Heart left ventricle (tissue), 16 donors: ENCODE measurements around the gene DMD. TPM values are rescaled to one million over a fixed set of nuclear protein-coding genes. Genes with fewer than 3 reads are reported as not detected.

Experiments
- ATAC-seq, 4 donors: fragments of 200-7000 bp; cut with Tn5 transposase; one replicate each; pipeline ENCODE4 v1.9.1; 2020 to 2022; ENCODE audit warnings: moderate library complexity in 4 of 4, mild to moderate bottlenecking in 3 of 4, moderate number of reproducible peaks in 1 of 4
- DNase-seq, 5 donors: peaks; one replicate each; pipeline ENCODE4 v3.0.0-alpha.2; 2020
- H3K27ac ChIP-seq, 12 donors: fragments of 200-600 bp; sonication (generic) in 4 of 12; one replicate each; pipeline versions ENCODE4 v1.5.0 to v1.8.0; 2016 to 2022; ENCODE audit warnings: mild to moderate bottlenecking in 2 of 12
- H3K27me3 ChIP-seq, 9 donors: fragments of 200-600 bp; sonication (generic) in 2 of 9; one replicate each; pipeline versions ENCODE4 v1.5.1 to v1.8.0; 2016 to 2022; ENCODE audit warnings: mild to moderate bottlenecking in 3 of 9
- H3K36me3 ChIP-seq, 9 donors: fragments of 200-600 bp; sonication (generic) in 2 of 9; one replicate each; pipeline versions ENCODE4 v1.5.0 to v1.8.0; 2018 to 2022; ENCODE audit warnings: mild to moderate bottlenecking in 2 of 9
- H3K4me1 ChIP-seq, 12 donors: fragments of 200-600 bp; sonication (generic) in 4 of 12; one replicate each; pipeline versions ENCODE4 v1.5.0 to v1.8.0; 2016 to 2022; ENCODE audit warnings: mild to moderate bottlenecking in 3 of 12
- H3K4me3 ChIP-seq, 12 donors: fragments of 200-600 bp; sonication (generic) in 4 of 12; one replicate each; pipeline versions ENCODE4 v1.5.0 to v1.8.0; 2017 to 2022; ENCODE audit warnings: mild to moderate bottlenecking in 9 of 12, moderate library complexity in 4 of 12
- H3K9me3 ChIP-seq, 12 donors: fragments of 200-600 bp; sonication (generic) in 4 of 12; one replicate each; pipeline versions ENCODE4 v1.5.0 to v1.8.0; 2016 to 2022; ENCODE audit warnings: mild to moderate bottlenecking in 1 of 12
- CTCF ChIP-seq, 12 donors: fragments of 200-600 bp; sonication (generic) in 4 of 12; IDR thresholded peaks; one replicate each; pipeline versions ENCODE4 v1.5.0 to v1.8.0; 2018 to 2022; ENCODE audit warnings: antibody characterized with exemption in 12 of 12, mild to moderate bottlenecking in 5 of 12
- POLR2A ChIP-seq, 2 donors: fragments of 450-650 bp; IDR thresholded peaks; one replicate each; pipeline ENCODE4 v1.6.1; 2017; ENCODE audit warnings: antibody characterized with exemption in 2 of 2, mild to moderate bottlenecking in 2 of 2, moderate library complexity in 2 of 2
- WGBS, 4 donors: extraction: QIAGEN DNeasy Blood & Tissue Kit in 2 of 4; methylation state at CpG; one replicate each; pipeline versions ENCODE4 v1.1.5 to v1.1.7; 2013 to 2018; 5-methylcytosine and 5-hydroxymethylcytosine counted together
- intact Hi-C, 10 donors: fragments of 100-400 bp; cut with DNase I; formaldehyde crosslinking; loops; one replicate each; pipeline versions ENCODE4 v1.11.1 to v1.14.2; 2022
- polyA plus RNA-seq, 2 donors: library from polyadenylated mRNA; stranded (reverse); fragments of 200-250 nt; gene quantifications; one replicate each; pipeline ENCODE4 v1.2.3, GENCODE V29; 2013
- total RNA-seq, 9 donors: library from RNA; depleted of rRNA in 2 of 9; stranded (reverse); fragments of >200 nt in 2 of 9; fragmentation: NEBNext Ultra II Directional in 3 of 9; extraction: Animal tissue kit (Norgen Biotek cat#: 25700) in 3 of 9; gene quantifications; one replicate each; pipeline versions ENCODE4 v1.1.0 to v1.2.4, GENCODE V29; 2016 to 2023
- donor health status: ischemic (EF 13 %, LVEDD 7.1; RV severe dilation, severe dysfunction).
- donor health status: healthy with polysubstance abuse.
- donor health status: DM: no; HTN: yes; CAD: no.
- donor health status: DM: no; HTN: no; CAD: no.
- donor health status: ischemic (EF 25% LVEDD 6.9; RV normal size, moderate dysfunction).
- donor health status: ischemic (EF 25% LVEDD 5.7; RV mildly dilated, moderate dysfunction).
- donor health status: healthy.
- donor health status: DM: yes; HTN: yes; CAD: no.
- donor health status: ischemic (EF 35%, LVEDD 5.7; RV mildly dilated, moderate dysfunction).
- donor health status: nonischemic (EF 11% LVEDD 7.7; RV severe dilation, severe dysfunction).
- donor health status: DM: yes; HTN: yes; CAD: no.
- donor health status: PGD.
- donor health status: ischemic (EF 29% LVEDD 5.4; RV normal size, mild dysfunction).
- donor health status: nonischemic (EF 23%, LVEDD 6.1; RV moderate dilation, normal function).

The DMD gene
- total and polyA plus RNA-seq, 11 donors = 34.7 to 236 (median 162) TPM

- DNase-seq = no peak
- Histone ChIP-seq H3K27me3 (no peaks in the 10 kb centered on the region), H3K9me3 (no peaks in the 10 kb centered on the region), H3K4me3 (no peak overlapping the region), H3K27ac (no peak overlapping the region), H3K4me1 (no peaks in the 10 kb centered on the region), H3K36me3 (peaks cover 0 to 8% (median 0%) of the 10 kb centered on the region in 9 donors)
- intact Hi-C loops = no loop called here
- 77 to 89% (median 81%) methylated on average over 2 of the region's 2 CpGs for WGBS, 4 donors
- ATAC-seq = no peak
- TF ChIP-seq CTCF (IDR thresholded peaks at IDR 0.05) (no peak), POLR2A (IDR thresholded peaks at IDR 0.05) (no peak)
These were observed 638.7 kb downstream of the DMD start for GRCh38 chrX:32572644-32573043.

DNA sequence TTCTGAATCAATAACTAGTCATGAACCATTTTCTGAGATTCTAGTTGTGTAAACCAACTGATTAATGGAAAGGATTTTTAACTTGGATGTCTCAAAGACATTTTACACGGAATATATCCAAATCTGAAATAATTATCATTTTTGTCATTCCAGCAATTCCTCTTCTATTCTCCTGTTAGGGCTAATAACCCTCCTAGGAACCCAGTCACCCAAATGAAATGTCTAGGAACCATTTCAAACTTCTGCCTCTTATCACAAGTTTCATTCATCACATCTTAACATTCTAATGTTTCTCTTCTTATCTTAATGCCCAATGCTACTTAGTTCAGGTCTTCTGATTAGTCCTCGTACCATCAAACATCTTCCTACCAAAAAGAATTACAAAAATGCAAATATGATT lies 639.8 kb downstream of the DMD start:
- DNase-seq = no peak
- no peak for ATAC-seq
- no peak overlapping the region for H3K4me3 ChIP-seq
- no peaks in the 10 kb centered on the region for H3K4me1 ChIP-seq
- WGBS, 4 donors = 30 to 55% (median 47%) methylated on average over 2 of the region's 2 CpGs
- H3K9me3 ChIP-seq = no peaks in the 10 kb centered on the region
- peaks cover 0 to 11% (median 0%) of the 10 kb centered on the region in 9 donors for H3K36me3 ChIP-seq
- H3K27me3 ChIP-seq = no peaks in the 10 kb centered on the region
- no peak overlapping the region for H3K27ac ChIP-seq
- intact Hi-C loops = no loop called here
- no peak for TF ChIP-seq CTCF (IDR thresholded peaks at IDR 0.05)
- TF ChIP-seq POLR2A (IDR thresholded peaks at IDR 0.05) = no peak

GRCh38 chrX:32562261-32562660 lies 649.1 kb downstream of the DMD start:
- ATAC-seq = no peak
- 70 to 77% (median 72%) methylated on average over 4 of the region's 4 CpGs for WGBS, 4 donors
- no peak for DNase-seq
- Histone ChIP-seq H3K4me1 (no peaks in the 10 kb centered on the region), H3K9me3 (no peaks in the 10 kb centered on the region), H3K27ac (no peak overlapping the region), H3K36me3 (peaks cover 0 to 21% (median 0%) of the 10 kb centered on the region in 9 donors), H3K27me3 (no peaks in the 10 kb centered on the region), H3K4me3 (no peak overlapping the region)
- intact Hi-C loops = no loop called here
- TF ChIP-seq CTCF (IDR thresholded peaks at IDR 0.05) (no peak), POLR2A (IDR thresholded peaks at IDR 0.05) (no peak)

GRCh38 chrX:32545101-32545500 lies 666.2 kb downstream of the DMD start:
- 11 to 55% (median 35%) methylated on average over 1 of the region's 1 CpG for WGBS, 4 donors
- peak in 1 of 5 donors; percentile 35 for DNase-seq
- H3K36me3 ChIP-seq = no peaks in the 10 kb centered on the region
- H3K27me3 ChIP-seq = no peaks in the 10 kb centered on the region
- no peak overlapping the region for H3K4me3 ChIP-seq
- ATAC-seq = peak; percentile 83 to 92 (median 89)
- H3K9me3 ChIP-seq = no peaks in the 10 kb centered on the region
- intact Hi-C loops = no loop called here
- peaks cover 0 to 10% (median 0%) of the 10 kb centered on the region in 12 donors for H3K4me1 ChIP-seq
- no peak overlapping the region for H3K27ac ChIP-seq
- no peak for TF ChIP-seq POLR2A (IDR thresholded peaks at IDR 0.05)
- TF ChIP-seq CTCF (IDR thresholded peaks at IDR 0.05) = no peak
